Measurements from ENCODE around the gene PPIL6.

GRCh38 chr6:109485266-109485935 lies 45.0 kb upstream of the PPIL6 start:
- TF ChIP-seq SIN3A (IDR thresholded peaks at IDR 0.05; ENCODE audit: borderline replicate concordance, insufficient read depth, low read length) (no peak), TAF1 (IDR thresholded peaks at IDR 0.05; ENCODE audit: borderline replicate concordance, insufficient read depth, low read length) (no peak), REST (IDR thresholded peaks at IDR 0.05; ENCODE audit: insufficient read depth in 1 of 2, low read depth in 2 of 2, low read length in 2 of 2) (no peak), POLR2AphosphoS5 (IDR thresholded peaks at IDR 0.05; ENCODE audit: low read depth, low read length) (no peak), FOXP2 (optimal IDR thresholded peaks at IDR 0.05; ENCODE audit: borderline replicate concordance, extremely low read depth, extremely low read length, insufficient read depth) (no peak)
